ENCODE results near the gene FBXO41. TPM values are rescaled to one million over a fixed set of nuclear protein-coding genes. Genes with fewer than 3 reads are reported as not detected.
A peak's percentile ranks its signal among the peaks of the same experiment; 100 is the strongest.

The FBXO41 gene
- total and polyA plus RNA-seq, 10 of the 15 experiments (the other 5 are each of a cell fraction or from before 2014, with no cell fraction given), result 1.9 to 38.9 (median 11.3) TPM

DNA sequence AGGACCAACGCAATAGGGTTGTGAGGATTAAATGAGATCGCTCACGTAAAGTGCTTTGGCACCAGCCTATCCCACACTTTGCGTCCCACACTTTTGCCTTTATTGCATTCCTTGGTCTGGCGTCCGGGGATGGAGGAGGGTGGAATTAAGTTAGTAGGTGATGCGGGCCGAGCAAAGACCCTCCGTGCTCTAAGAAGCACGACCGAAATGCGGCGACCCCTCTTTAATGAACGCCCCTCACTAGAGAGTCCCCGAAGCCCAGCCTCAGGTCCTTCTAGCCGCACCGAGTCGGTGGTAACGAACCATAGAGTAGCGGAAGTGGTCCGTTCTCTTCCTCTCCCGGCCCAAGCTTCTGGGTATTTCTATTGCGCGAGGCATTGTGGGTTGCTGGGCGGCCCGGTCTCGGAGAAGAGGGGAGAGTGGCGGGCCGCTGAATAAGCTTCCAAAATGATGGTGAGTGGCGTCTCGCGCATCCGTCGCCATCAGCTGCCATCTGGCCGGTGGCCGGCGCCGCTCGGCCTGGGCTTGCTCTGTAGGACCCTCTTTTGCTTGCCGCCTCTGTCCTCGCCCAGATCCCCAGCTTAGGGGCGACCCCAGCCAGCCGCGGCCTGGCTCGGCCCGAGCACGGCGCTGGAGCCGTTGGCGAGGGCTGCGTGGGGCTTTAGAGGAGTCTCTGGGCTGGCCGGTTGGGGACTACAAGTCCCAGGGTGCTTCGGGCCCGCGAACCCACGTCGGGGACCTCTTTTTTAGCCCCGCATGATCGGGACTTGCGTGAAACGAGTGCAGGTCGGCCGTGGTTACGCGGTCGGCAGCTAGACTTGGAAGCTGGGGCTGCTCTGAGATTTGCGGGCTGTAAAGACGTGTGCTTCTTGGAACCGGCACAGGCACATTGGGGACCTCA, 50.1 kb downstream of the FBXO41 start, which contains the start of gene CCT7 (continued):
- TF ChIP-seq IRF4 (IDR thresholded peaks at IDR 0.05; ENCODE audit: low read depth, low read length) (no peak), RAD21 (IDR thresholded peaks at IDR 0.05; ENCODE audit: insufficient read depth, low read depth, low read length) (no peak), NBN (IDR thresholded peaks at IDR 0.05) (peak; percentile 92), RELA (IDR thresholded peaks at IDR 0.05; ENCODE audit: borderline replicate concordance, partially characterized antibody) (peak; percentile 61), NR2C1 (IDR thresholded peaks at IDR 0.05) (peak; percentile 67), JUNB (IDR thresholded peaks at IDR 0.05) (no peak), RFX5 (IDR thresholded peaks at IDR 0.05; ENCODE audit: low read depth, low read length) (no peak), POLR2AphosphoS5 (IDR thresholded peaks at IDR 0.05; ENCODE audit: low read length) (peak; percentile 99), STAT1 (conservative IDR thresholded peaks at IDR 0.05) (peak; percentile 96; the same call in 1 of the 2 replicates), RBBP5 (conservative IDR thresholded peaks at IDR 0.05) (peak; percentile 95; the same call in 1 of the 2 replicates), TARDBP (IDR thresholded peaks at IDR 0.05; ENCODE audit: borderline replicate concordance) (0 out of 2 replicates have a peak, but pooled peaks have one; percentile 41), KLF5 (IDR thresholded peaks at IDR 0.05; ENCODE audit: partially characterized antibody) (peak; percentile 85), CBFB (IDR thresholded peaks at IDR 0.05; ENCODE audit: low read depth) (peak; percentile 90), CEBPB (IDR thresholded peaks at IDR 0.05; ENCODE audit: borderline replicate concordance in 1 of 2, low read depth in 2 of 2, low read length in 2 of 2) (no peak), TAF1 (IDR thresholded peaks at IDR 0.05; ENCODE audit: borderline replicate concordance, low read depth, low read length) (peak; percentile 99), PML (IDR thresholded peaks at IDR 0.05; ENCODE audit: low read length) (peak; percentile 99), SMAD5 (IDR thresholded peaks at IDR 0.05; ENCODE audit: low read depth) (peak; percentile 96), FOXM1 (IDR thresholded peaks at IDR 0.05; ENCODE audit: low read depth, low read length) (no peak)
- TF ChIP-seq, protein P1, sequence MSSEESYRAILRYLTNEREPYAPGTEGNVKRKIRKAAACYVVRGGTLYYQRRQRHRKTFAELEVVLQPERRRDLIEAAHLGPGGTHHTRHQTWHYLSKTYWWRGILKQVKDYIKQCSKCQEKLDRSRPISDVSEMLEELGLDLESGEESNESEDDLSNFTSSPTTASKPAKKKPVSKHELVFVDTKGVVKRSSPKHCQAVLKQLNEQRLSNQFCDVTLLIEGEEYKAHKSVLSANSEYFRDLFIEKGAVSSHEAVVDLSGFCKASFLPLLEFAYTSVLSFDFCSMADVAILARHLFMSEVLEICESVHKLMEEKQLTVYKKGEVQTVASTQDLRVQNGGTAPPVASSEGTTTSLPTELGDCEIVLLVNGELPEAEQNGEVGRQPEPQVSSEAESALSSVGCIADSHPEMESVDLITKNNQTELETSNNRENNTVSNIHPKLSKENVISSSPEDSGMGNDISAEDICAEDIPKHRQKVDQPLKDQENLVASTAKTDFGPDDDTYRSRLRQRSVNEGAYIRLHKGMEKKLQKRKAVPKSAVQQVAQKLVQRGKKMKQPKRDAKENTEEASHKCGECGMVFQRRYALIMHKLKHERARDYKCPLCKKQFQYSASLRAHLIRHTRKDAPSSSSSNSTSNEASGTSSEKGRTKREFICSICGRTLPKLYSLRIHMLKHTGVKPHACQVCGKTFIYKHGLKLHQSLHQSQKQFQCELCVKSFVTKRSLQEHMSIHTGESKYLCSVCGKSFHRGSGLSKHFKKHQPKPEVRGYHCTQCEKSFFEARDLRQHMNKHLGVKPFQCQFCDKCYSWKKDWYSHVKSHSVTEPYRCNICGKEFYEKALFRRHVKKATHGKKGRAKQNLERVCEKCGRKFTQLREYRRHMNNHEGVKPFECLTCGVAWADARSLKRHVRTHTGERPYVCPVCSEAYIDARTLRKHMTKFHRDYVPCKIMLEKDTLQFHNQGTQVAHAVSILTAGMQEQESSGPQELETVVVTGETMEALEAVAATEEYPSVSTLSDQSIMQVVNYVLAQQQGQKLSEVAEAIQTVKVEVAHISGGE (CRISPR knock-in tag; IDR thresholded peaks at IDR 0.05), result peak; percentile 85
- TF ChIP-seq, protein P2, sequence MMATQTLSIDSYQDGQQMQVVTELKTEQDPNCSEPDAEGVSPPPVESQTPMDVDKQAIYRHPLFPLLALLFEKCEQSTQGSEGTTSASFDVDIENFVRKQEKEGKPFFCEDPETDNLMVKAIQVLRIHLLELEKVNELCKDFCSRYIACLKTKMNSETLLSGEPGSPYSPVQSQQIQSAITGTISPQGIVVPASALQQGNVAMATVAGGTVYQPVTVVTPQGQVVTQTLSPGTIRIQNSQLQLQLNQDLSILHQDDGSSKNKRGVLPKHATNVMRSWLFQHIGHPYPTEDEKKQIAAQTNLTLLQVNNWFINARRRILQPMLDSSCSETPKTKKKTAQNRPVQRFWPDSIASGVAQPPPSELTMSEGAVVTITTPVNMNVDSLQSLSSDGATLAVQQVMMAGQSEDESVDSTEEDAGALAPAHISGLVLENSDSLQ (IDR thresholded peaks at IDR 0.05), result peak; percentile 43; the same call in 1 of the 2 replicates
- TF ChIP-seq, protein P3, sequence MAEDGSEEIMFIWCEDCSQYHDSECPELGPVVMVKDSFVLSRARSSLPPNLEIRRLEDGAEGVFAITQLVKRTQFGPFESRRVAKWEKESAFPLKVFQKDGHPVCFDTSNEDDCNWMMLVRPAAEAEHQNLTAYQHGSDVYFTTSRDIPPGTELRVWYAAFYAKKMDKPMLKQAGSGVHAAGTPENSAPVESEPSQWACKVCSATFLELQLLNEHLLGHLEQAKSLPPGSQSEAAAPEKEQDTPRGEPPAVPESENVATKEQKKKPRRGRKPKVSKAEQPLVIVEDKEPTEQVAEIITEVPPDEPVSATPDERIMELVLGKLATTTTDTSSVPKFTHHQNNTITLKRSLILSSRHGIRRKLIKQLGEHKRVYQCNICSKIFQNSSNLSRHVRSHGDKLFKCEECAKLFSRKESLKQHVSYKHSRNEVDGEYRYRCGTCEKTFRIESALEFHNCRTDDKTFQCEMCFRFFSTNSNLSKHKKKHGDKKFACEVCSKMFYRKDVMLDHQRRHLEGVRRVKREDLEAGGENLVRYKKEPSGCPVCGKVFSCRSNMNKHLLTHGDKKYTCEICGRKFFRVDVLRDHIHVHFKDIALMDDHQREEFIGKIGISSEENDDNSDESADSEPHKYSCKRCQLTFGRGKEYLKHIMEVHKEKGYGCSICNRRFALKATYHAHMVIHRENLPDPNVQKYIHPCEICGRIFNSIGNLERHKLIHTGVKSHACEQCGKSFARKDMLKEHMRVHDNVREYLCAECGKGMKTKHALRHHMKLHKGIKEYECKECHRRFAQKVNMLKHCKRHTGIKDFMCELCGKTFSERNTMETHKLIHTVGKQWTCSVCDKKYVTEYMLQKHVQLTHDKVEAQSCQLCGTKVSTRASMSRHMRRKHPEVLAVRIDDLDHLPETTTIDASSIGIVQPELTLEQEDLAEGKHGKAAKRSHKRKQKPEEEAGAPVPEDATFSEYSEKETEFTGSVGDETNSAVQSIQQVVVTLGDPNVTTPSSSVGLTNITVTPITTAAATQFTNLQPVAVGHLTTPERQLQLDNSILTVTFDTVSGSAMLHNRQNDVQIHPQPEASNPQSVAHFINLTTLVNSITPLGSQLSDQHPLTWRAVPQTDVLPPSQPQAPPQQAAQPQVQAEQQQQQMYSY (CRISPR knock-in tag; IDR thresholded peaks at IDR 0.05), result no peak
- TF ChIP-seq, protein P4, sequence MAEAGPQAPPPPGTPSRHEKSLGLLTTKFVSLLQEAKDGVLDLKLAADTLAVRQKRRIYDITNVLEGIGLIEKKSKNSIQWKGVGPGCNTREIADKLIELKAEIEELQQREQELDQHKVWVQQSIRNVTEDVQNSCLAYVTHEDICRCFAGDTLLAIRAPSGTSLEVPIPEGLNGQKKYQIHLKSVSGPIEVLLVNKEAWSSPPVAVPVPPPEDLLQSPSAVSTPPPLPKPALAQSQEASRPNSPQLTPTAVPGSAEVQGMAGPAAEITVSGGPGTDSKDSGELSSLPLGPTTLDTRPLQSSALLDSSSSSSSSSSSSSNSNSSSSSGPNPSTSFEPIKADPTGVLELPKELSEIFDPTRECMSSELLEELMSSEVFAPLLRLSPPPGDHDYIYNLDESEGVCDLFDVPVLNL (IDR thresholded peaks at IDR 0.05; ENCODE audit: low read depth, low read length), result no peak

Data from GM12878 (cell line).